A673 (cell line): ENCODE data around the gene PDGFB. TPM values are rescaled to one million over a fixed set of nuclear protein-coding genes. Genes with fewer than 3 reads are reported as not detected.
"Not testable (repeated sequence)": the region's sequence is repeated elsewhere in the genome, so short reads cannot be mapped to it uniquely, and the experiment has no call there.

Source experiments
- BruUV-seq: library from RNA; stranded (reverse); fragments of 400-500 nt; replicated peaks from 2 replicates; lab custom pipeline; 2021; lab: Mats Ljungman, UMichigan
- CTCF ChIA-PET: fragments of 300-600 bp; sonication (Branson Sonifier 250); formaldehyde crosslinking; loops from one replicate; lab custom pipeline; 2022; ENCODE audit warnings: antibody characterized with exemption; lab: Charles Lee
- POLR2A ChIA-PET: fragments of 300-600 bp; sonication (Branson Sonifier 250); formaldehyde crosslinking; loops from one replicate; lab custom pipeline; 2022; ENCODE audit warnings: antibody characterized with exemption; ENCODE audit not compliant: low non-redundant PET; lab: Charles Lee
- DNase-seq: peaks from one replicate; pipeline ENCODE4 v3.0.0-alpha.2; 2015; ENCODE audit warnings: low spot score
- H3K27ac ChIP-seq: fragments of 200-600 bp; sonication (generic); 2 replicates; pipeline ENCODE4 v1.5.1; 2016; ENCODE audit warnings: mixed run types, low read depth, mild to moderate bottlenecking, mixed read lengths, antibody characterized with exemption, low read length; ENCODE audit not compliant: poor library complexity, severe bottlenecking
- H3K27me3 ChIP-seq: fragments of 200-600 bp; sonication (generic); replicated peaks from 2 replicates; pipeline ENCODE4 v1.6.1; 2017; ENCODE audit warnings: mixed run types, low read depth, mild to moderate bottlenecking, mixed read lengths, antibody characterized with exemption, low read length; ENCODE audit not compliant: insufficient read depth, poor library complexity
- H3K36me3 ChIP-seq: fragments of 200-600 bp; sonication (generic); 2 replicates; pipeline ENCODE4 v1.6.1; 2016; ENCODE audit warnings: mixed run types, mild to moderate bottlenecking, mixed read lengths, antibody characterized with exemption, low read length; ENCODE audit not compliant: insufficient read depth, poor library complexity, severe bottlenecking
- H3K4me1 ChIP-seq: fragments of 200-600 bp; sonication (generic); 2 replicates; pipeline ENCODE4 v1.6.1; 2017; ENCODE audit warnings: mixed run types, mild to moderate bottlenecking, mixed read lengths, antibody characterized with exemption, low read length; ENCODE audit not compliant: insufficient read depth, poor library complexity, severe bottlenecking
- H3K4me3 ChIP-seq: fragments of 200-600 bp; sonication (generic); 2 replicates; pipeline ENCODE4 v1.5.1; 2016; ENCODE audit warnings: low read depth, mixed run types, mild to moderate bottlenecking, mixed read lengths, low read length; ENCODE audit not compliant: poor library complexity, severe bottlenecking
- H3K9me3 ChIP-seq: fragments of 200-600 bp; sonication (generic); 2 replicates; pipeline ENCODE4 v1.6.1; 2016; ENCODE audit warnings: mixed run types, low read depth, mild to moderate bottlenecking, mixed read lengths, antibody characterized with exemption, low read length; ENCODE audit not compliant: poor library complexity, severe bottlenecking
- CTCF ChIP-seq: fragments of 300-800, 200-600 bp; sonication (generic); conservative IDR thresholded peaks from 2 replicates; pipeline ENCODE4 v1.5.1; 2017; ENCODE audit warnings: low read depth, mild to moderate bottlenecking, antibody characterized with exemption, low read length, moderate library complexity, mixed read lengths
- EZH2 ChIP-seq: fragments of 200-600 bp; sonication (generic); IDR thresholded peaks from 2 replicates; pipeline ENCODE4 v1.6.1; 2017; ENCODE audit warnings: borderline replicate concordance, low read depth, mild to moderate bottlenecking, mixed read lengths, antibody characterized with exemption, low read length; ENCODE audit not compliant: poor library complexity, severe bottlenecking
- intact Hi-C: fragments of 100-400 bp; cut with micrococcal nuclease; formaldehyde crosslinking; loops from one replicate; pipeline ENCODE4 v1.10.0; 2022; ENCODE audit not compliant: unreplicated experiment
- total RNA-seq: library from RNA; stranded (reverse); gene quantifications from 2 replicates; pipeline ENCODE4 v1.2.3, GENCODE V29; 2021

The PDGFB gene
- total RNA-seq, 1 experiment from 2014 or later, result 0.09 TPM

- POLR2A ChIA-PET, result no interaction called here
- TF ChIP-seq CTCF, result no peak
- no peak for TF ChIP-seq EZH2
- Histone ChIP-seq H3K27me3 (no peaks in the 10 kb centered on the region), H3K9me3 (no peaks in the 10 kb centered on the region), H3K4me1 (no peaks in the 10 kb centered on the region), H3K27ac (no peak overlapping the region), H3K4me3 (no peak overlapping the region), H3K36me3 (no peaks in the 10 kb centered on the region)
- intact Hi-C loops, result no loop called here
- no peak for DNase-seq
- no TSS peak for BruUV-seq
- CTCF ChIA-PET, result no interaction called here
Observed at GRCh38 chr22:39219071-39220039, 25.4 kb downstream of the PDGFB start.

GRCh38 chr22:39218432-39218831, 26.4 kb downstream of the PDGFB start:
- POLR2A ChIA-PET, intact Hi-C loops: not testable (repeated sequence)

GRCh38 chr22:39216143-39216490, 28.7 kb downstream of the PDGFB start:
- ChIA-PET POLR2A (no interaction called here), CTCF (interaction anchor here (0.7 kb wide), 5 partner anchors 91 to 590 kb away, joined by 3 to 6 read pairs (median 4); no protein-coding TSS in a partner anchor)
- TF ChIP-seq EZH2, result no peak
- TF ChIP-seq CTCF, result no peak
- intact Hi-C loops, result no loop called here
- Histone ChIP-seq H3K4me3 (no peak overlapping the region), H3K27me3 (no peaks in the 10 kb centered on the region), H3K36me3 (no peaks in the 10 kb centered on the region), H3K4me1 (no peaks in the 10 kb centered on the region), H3K9me3 (no peaks in the 10 kb centered on the region), H3K27ac (no peak overlapping the region)
- DNase-seq, result no peak
- no TSS peak for BruUV-seq

More at GRCh38 chr22:39218432-39218831, 26.4 kb downstream of the PDGFB start:
- H3K4me3 ChIP-seq, H3K36me3 ChIP-seq, H3K4me1 ChIP-seq, CTCF ChIA-PET, H3K9me3 ChIP-seq, H3K27me3 ChIP-seq, H3K27ac ChIP-seq, DNase-seq, BruUV-seq: not testable (repeated sequence)
